A673 (cell line): ENCODE results near the gene ZNF780B.

Experiments
- CTCF ChIP-seq: fragments of 300-800, 200-600 bp; sonication (generic); conservative IDR thresholded peaks from 2 replicates; pipeline ENCODE4 v1.5.1; 2017; ENCODE audit warnings: low read depth, mild to moderate bottlenecking, antibody characterized with exemption, low read length, moderate library complexity, mixed read lengths
- EZH2 ChIP-seq: fragments of 200-600 bp; sonication (generic); IDR thresholded peaks from 2 replicates; pipeline ENCODE4 v1.6.1; 2017; ENCODE audit warnings: borderline replicate concordance, low read depth, mild to moderate bottlenecking, mixed read lengths, antibody characterized with exemption, low read length; ENCODE audit not compliant: poor library complexity, severe bottlenecking

GRCh38 chr19:40026597-40026970 lies 29.4 kb downstream of the ZNF780B start:
- TF ChIP-seq CTCF: no peak
- TF ChIP-seq EZH2: no peak
